Purkinje cell (primary cell): ENCODE measurements around the gene RNF41. TPM values are rescaled to one million over a fixed set of nuclear protein-coding genes. Genes with fewer than 3 reads are reported as not detected.

Experiments
- polyA plus RNA-seq: library from polyadenylated mRNA; unstranded; fragments of >200 nt; fragmentation: Nextera tagmentation; gene quantifications from 2 replicates; pipeline ENCODE4 v1.2.1, GENCODE V29; 2014

The RNF41 gene
- polyA plus RNA-seq = 12.4 and 13.5 TPM in 2 replicates

GRCh38 chr12:56221757-56222530 is at the start of gene RNF41:
Gene RNF41, minus strand, starts transcription at chr12:56221922. Its CDS starts 7,875 bp downstream, at chr12:56214047.

DNA sequence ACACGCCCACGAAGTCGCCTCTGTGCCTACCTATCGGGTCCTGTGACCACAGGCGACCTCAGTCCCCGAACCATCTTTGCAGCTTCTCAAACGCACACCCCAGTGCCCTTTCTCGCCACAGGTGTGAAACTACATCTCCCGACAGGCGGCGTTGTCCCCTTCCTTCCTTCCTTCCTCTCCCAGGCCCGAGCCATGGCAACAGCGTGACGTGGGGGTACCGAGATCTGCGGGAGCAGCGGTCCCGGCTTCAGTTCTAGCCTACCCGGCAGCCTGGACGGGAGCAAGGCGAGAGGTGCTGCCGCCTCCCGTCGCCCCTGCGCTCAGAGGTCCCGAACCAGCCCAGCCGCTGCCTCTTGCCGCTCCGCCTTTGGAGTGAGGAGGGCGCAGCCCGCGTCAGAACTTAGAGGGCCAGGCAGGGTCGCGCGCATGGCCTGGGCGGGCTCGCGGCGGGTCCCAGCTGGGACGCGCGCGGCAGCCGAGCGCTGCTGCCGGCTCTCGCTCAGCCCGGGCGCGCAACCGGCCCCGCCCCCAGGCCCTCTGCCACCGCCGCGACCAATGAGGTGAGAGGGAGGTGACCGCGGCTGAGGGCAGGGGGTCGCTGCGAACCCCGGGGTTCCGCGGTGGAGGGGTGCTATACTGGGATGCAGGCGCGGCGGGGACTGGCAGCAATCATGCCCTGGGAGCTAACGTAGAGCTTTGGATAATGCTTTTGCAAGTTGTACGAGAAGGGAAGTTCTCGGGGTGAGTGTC is 45.1 kb upstream of the RNF41 start, which contains the start of gene COQ10A:
COQ10A (plus strand) TSS at position 250 of the 750 bp plus-strand sequence; CDS start at position 427, 177 bp downstream.

DNA sequence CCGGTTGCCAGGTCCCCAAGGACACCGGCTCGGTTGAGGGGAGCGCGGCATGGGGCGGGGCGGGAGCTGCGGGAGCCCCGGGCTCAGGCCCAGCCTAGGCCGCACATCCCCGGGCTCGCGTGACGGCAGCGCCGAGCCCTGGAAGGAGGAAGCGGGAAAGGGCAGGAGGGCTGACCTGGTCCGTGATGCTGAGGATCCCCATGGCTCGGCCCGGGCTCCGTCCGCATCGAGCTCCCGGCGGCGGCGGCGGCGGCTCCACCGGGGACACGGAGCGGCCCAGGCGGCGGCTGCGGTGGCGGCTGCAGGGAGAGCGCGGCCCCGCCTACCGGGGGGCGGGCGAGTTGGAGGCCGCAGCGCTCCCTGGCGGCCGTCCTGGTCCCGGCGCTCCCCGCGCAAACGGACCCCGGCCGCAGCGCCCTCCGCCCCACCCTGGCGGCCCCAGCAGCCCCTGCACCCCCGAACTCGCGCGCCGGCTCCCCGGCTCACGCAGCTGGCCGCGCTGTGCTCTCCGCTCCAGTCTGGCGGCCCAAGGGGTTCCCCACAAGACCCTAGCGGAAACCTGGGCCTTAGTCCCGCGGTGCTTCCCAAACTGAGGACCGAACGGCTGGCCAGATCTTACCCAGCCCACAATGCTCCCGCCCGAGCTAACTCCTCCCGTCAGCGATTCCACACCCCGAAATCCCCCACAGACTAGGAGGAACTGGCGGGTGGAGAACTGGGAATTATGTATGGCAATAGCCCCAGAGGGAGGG is 36.5 kb upstream of the RNF41 start, which contains the start of gene ANKRD52:
ANKRD52 (minus strand) TSS at position 317 of the 752 bp plus-strand sequence; CDS start at position 202, 115 bp downstream.

GRCh38 chr12:56229916-56230431 is 8.3 kb upstream of the RNF41 start, which contains the start of gene SLC39A5:
Gene SLC39A5, plus strand, starts transcription at chr12:56230051. Its CDS starts 1,224 bp downstream, at chr12:56231275.

GRCh38 chr12:56224102-56224701 is 2.5 kb upstream of the RNF41 start, which contains the start of gene NABP2:
Gene NABP2, plus strand, starts transcription at chr12:56224342. Its CDS starts 515 bp downstream, at chr12:56224857.

DNA sequence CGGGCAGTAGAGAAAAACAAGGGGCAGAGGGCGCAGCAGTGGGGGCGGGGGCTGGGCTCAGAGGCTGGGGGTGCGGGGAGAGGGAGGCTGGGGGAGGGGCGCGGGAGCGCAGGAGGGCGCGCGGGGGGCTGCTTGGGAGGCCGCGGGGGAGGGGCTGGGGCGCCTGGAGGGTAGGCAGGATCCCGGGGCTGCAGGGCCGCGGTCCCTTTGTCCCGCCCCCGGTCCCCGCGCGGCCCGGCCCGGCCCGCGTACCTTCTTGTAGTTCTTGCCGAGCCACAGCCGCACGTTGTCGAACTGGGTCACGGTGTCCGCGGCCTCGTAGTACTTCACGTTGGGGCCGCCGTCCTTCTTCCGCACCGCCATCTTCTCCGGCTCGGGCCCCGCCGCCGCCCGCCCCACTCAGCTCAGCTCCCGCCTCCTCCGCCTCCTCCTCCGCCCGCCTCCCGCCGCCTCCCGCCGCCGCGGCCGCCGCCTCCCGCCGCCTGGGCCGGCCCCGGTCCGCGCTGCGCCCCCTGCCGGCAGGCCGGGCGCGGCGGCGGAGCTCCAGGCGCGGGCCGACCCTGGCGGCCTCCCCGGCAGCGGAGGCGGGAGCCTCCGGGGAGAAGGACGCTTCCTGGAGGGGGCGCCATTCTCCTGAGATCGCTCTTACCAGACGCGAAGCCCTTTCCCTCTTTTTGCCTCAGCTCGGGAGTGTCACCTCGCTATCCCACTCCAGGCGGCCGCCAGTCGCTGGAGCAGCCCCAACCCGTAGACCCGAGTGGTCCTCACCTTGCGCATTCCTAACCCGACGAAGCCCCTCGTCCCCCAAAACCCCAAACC is 32.4 kb downstream of the RNF41 start, which contains the start of gene SMARCC2:
SMARCC2 (minus strand) TSS at position 385 of the 819 bp plus-strand sequence; CDS start at position 363, 22 bp downstream.

DNA sequence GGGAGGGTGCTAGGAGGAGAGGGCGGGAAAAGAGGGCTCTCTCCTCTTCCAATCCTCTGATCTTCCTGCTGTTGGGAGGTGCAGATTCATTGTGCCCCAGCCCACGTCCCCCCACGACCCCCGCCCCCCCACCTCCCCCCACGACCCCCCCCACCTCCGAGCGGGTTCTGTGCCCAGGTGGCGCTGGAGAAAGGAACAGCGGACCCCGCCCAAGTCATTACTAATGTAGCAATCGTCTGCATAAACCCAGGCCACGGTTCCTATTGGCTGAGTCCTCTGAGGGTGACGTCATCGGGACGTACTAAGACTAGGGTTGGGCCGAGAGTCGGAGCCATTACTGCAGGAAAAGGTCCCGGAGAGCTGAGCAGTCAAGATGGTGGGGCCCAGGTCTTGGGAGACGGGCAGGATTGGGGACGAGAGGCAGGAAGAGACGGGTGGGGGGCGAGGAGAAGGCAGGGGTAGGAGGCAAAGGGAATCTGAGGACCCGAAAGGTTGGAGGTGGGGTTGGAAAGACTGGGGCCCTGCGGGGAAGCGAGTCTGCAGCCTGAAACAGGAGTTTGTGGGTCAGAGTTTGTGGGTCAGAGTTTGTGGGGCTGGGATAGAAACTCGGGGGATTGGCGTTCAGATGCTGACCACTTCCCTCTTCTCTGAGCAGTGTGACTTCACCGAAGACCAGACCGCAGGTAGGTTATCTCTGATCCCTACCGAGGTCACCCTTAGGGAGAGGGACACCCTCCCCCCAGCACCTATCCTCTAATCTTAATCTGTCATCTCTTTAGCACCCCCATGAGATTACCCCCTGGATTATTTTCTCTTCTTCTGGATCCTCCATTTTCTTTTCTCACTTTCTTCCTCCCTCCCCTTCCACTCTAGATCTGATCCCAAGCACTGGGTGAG is 63.4 kb downstream of the RNF41 start, which contains the start of gene MYL6:
MYL6 (plus strand) TSS at position 331 of the 897 bp plus-strand sequence; CDS start at position 374, 43 bp downstream.

Other genes starting within 250 kb of the RNF41 start
- gene RAB5B, start 247.8 kb downstream of the RNF41 start, polyA plus RNA-seq = 22.5 and 27.6 TPM in 2 replicates
- gene SUOX, start 224.6 kb downstream of the RNF41 start, polyA plus RNA-seq = 10.7 and 20.8 TPM in 2 replicates
- 1.0 and 2.1 TPM in 2 replicates for gene IKZF4, start 200.9 kb downstream of the RNF41 start, polyA plus RNA-seq
- gene RPS26, start 180.0 kb downstream of the RNF41 start, polyA plus RNA-seq = 495 and 532 TPM in 2 replicates
- 0.07 and 0.63 TPM in 2 replicates for gene ERBB3, start 141.8 kb downstream of the RNF41 start, polyA plus RNA-seq
- gene PA2G4, start 117.4 kb downstream of the RNF41 start, polyA plus RNA-seq = 51.7 and 59.1 TPM in 2 replicates
- 1,996 and 2,354 TPM in 2 replicates for gene RPL41, start 105.3 kb downstream of the RNF41 start, polyA plus RNA-seq
- 0.46 and 0.65 TPM in 2 replicates for gene ZC3H10, start 103.7 kb downstream of the RNF41 start, polyA plus RNA-seq
- 0.99 and 9.1 TPM in 2 replicates for gene ESYT1, start 93.7 kb downstream of the RNF41 start, polyA plus RNA-seq
- gene MYL6B, start 69.3 kb downstream of the RNF41 start, polyA plus RNA-seq = 99.3 and 105 TPM in 2 replicates
- gene MYL6, start 63.6 kb downstream of the RNF41 start, polyA plus RNA-seq = 2,053 and 2,241 TPM in 2 replicates
- 52.8 and 59.7 TPM in 2 replicates for gene SMARCC2, start 32.4 kb downstream of the RNF41 start, polyA plus RNA-seq
- 28.3 and 36.4 TPM in 2 replicates for gene NABP2, start 2.4 kb upstream of the RNF41 start, polyA plus RNA-seq
- not detected in 2 replicates for gene SLC39A5, start 8.1 kb upstream of the RNF41 start, polyA plus RNA-seq
- gene ANKRD52, start 36.5 kb upstream of the RNF41 start, polyA plus RNA-seq = 4.2 and 10.7 TPM in 2 replicates
- gene COQ10A, start 45.0 kb upstream of the RNF41 start, polyA plus RNA-seq = 6.7 and 8.2 TPM in 2 replicates
- gene CS, start 78.4 kb upstream of the RNF41 start, polyA plus RNA-seq = 117 and 124 TPM in 2 replicates
- gene CNPY2, start 94.1 kb upstream of the RNF41 start, polyA plus RNA-seq = 115 and 134 TPM in 2 replicates
- gene PAN2, start 112.1 kb upstream of the RNF41 start, polyA plus RNA-seq = 10.5 and 12.1 TPM in 2 replicates
- gene IL23A, start 117.0 kb upstream of the RNF41 start, polyA plus RNA-seq = not detected in 2 replicates
- 9.7 and 26.8 TPM in 2 replicates for gene STAT2, start 138.2 kb upstream of the RNF41 start, polyA plus RNA-seq
- 0.32 TPM in 1 of 2 replicates, not detected in the other for gene APOF, start 140.9 kb upstream of the RNF41 start, polyA plus RNA-seq
- 0.20 and 0.63 TPM in 2 replicates for gene TIMELESS, start 227.5 kb upstream of the RNF41 start, polyA plus RNA-seq
- 0.51 TPM in 1 of 2 replicates, not detected in the other for gene MIP, start 232.7 kb upstream of the RNF41 start, polyA plus RNA-seq
- 1.6 and 3.1 TPM in 2 replicates for gene SPRYD4, start 246.7 kb upstream of the RNF41 start, polyA plus RNA-seq